HT-29 (cell line): Measurements from ENCODE around the gene LRP1B. TPM values are rescaled to one million over a fixed set of nuclear protein-coding genes. Genes with fewer than 3 reads are reported as not detected.
"Not testable (repeated sequence)": the region's sequence is repeated elsewhere in the genome, so short reads cannot be mapped to it uniquely, and the experiment has no call there.

Source experiments
- DNase-seq: peaks from one replicate; pipeline ENCODE4 v3.0.0-alpha.2; 2015; ENCODE audit warnings: low spot score
- total RNA-seq: library from RNA; depleted of rRNA; stranded (reverse); fragments of >200 nt; shearing (Covaris generic); gene quantifications from 2 replicates; pipeline ENCODE4 v1.2.3, GENCODE V29; 2014

LRP1B gene
- total RNA-seq, 1 experiment from 2014 or later, result not detected

DNA sequence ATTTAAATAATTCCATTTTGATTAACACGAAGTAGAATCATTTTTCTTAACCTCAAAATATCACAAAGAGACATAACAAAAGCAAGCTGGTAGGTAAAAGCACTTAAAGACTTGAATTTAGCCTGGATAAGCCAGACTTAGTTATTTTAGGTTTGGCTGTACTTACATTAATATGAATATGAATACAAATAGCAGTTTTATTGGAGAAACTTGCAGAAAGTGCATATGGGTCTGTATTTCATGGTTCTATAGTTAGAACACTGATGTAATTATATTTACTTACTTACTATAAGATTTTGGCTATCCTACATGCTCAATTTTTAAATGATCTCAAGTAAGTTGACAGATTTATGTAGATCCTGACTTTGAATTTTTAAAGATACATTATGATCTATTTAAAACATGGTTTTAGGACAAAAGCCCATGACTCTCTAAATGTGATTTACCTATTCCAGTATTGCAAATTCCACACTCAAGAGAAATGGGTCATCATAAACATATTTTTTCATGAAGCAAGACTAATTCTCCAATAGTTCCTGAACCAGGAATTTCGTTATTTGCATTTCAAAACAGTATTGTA lies 1775.2 kb downstream of the LRP1B start:
- no peak for DNase-seq

GRCh38 chr2:140354544-140354943 lies 1776.3 kb downstream of the LRP1B start:
- DNase-seq, result no peak

DNA sequence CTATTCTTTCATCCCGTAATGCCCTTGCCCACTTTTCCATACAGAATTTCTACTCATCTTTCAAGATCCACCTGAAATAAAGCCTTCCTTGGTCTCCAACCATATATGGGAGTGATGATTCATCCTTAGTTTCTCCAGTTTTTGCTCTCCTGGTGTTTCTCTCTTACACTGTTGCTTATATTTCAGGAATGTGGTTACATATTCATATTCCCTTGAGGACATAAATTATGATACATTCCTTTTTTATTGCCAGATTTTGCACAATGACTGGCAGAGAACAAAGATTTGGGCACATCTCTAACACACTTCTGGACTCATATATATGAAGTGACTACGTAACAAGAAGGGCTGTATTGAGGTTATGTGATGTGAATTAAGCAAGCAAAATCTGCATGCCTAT lies 1777.3 kb downstream of the LRP1B start:
- DNase-seq, result no peak

- DNase-seq, result no peak
Measured at GRCh38 chr2:140351692-140352091, 1779.1 kb downstream of the LRP1B start.

DNA sequence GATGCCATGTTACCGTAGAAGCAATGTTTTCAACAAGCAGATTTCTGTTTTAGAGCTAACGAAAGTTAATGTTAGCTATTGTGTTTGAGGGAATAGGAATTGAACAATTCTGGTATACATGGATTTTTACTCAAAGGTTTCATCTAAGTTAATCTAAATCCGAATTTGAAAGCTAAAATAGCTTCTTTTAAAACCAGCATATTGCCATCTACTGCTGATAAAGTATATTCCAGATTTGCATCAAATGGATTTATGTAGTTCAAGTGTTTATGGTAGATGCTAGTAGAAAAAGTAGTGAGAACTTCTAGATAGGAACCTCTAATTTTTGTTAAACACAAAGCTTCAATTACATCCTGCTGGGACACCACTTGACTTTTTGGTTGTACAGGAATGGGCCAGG lies 1781.1 kb downstream of the LRP1B start:
- no peak for DNase-seq

DNA sequence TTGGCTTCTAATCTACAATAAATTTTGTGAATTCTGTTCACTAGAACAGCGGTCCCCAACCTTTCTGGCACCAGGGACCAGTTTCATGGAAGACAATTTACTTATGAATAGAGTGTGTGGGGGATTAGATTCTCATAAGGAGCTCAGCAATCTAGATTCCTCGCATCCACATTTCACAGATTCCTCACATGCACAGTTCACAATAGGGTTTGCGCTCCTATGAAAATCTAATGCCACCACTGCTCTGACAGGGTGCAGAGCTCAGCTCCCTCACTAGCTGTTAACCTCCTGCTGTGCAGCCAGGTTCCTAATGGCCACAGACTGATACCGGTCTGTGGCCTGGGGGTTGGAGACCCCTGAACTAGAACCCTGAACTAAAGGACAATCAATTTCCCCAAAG lies 1782.0 kb downstream of the LRP1B start:
- DNase-seq, result no peak

- DNase-seq, result no peak
Measured at GRCh38 chr2:140344838-140345237, 1786.0 kb downstream of the LRP1B start.

DNA sequence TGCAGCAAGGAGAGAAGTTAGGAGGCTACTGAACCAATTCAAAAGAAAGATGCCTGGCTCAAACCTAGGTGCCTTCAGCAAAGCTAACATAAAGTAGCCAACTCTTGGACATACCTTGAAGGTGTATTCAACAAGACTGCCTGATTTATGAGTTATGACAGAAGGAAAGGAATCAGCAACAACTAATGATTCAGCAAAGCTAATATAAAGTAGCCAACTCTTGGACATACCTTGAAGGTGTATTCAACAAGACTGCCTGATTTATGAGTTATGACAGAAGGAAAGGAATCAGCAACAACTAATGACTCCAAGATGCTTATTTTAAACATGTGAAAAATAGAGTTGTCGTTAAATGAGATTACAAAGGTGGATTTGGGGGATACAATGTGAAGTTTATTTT lies 1786.5 kb downstream of the LRP1B start:
- DNase-seq, result not testable (repeated sequence)

- DNase-seq, result no peak
Measured at GRCh38 chr2:140338795-140339194, 1792.0 kb downstream of the LRP1B start.

GRCh38 chr2:140337061-140337460 lies 1793.8 kb downstream of the LRP1B start:
- no peak for DNase-seq

DNA sequence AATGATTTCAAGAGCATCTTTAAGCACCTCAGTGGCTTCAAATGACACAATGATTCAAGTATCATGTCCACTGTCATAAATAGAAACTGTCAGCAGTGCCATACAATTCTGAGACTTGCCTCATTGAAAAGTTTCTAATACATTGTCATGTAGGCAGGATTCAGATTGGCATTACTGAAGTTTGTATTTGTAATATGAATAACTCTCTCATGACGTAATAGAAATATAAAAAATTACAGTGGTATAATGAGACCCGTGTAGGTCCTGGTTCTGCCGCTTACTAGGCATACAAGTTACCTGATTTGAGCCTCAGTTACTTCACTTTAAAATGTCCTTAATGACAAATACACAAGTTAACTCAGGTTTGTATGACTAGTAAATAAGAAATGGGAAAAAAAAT lies 1814.5 kb downstream of the LRP1B start:
- DNase-seq, result no peak

DNA sequence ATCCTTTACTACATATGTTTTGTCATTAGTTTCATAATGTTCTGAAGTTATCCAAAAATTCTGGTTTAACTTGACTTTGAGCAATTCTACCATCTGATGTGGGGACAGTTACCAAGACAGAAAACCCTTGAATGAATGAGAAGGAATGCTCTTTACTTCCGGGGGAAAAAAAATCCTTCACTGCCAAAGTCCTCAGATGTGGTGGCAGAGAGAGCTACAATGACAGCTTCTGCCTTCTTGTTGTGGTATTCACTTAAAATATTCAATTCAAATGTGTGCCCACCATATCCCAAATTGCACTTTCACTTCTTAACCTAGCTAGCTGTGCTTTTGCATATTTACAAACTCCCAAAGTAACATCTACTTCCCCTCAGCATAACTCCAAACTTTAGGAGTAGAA lies 1818.9 kb downstream of the LRP1B start:
- DNase-seq, result no peak

DNA sequence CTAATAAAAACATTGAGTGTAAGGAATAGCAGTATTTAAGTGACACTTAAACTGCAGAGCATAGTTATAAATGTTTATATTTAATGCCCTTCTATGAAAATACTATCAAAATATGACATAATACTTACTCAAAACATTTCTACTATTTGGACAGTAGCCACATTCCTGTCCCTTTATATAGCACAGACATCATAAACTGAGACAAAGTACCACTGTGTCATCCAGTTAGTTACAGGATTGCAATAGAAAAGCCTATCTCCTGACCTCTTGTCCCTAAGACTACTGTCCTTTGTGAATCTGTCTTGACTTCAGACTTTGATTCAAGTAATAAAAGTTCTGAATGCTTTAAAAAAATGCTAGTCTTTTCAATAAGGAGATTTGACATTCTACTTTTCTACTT lies 1822.1 kb downstream of the LRP1B start:
- DNase-seq, result no peak

GRCh38 chr2:140307532-140307931 lies 1823.3 kb downstream of the LRP1B start:
- no peak for DNase-seq

- DNase-seq, result no peak
Measured at GRCh38 chr2:140295767-140296166, 1835.0 kb downstream of the LRP1B start.

DNA sequence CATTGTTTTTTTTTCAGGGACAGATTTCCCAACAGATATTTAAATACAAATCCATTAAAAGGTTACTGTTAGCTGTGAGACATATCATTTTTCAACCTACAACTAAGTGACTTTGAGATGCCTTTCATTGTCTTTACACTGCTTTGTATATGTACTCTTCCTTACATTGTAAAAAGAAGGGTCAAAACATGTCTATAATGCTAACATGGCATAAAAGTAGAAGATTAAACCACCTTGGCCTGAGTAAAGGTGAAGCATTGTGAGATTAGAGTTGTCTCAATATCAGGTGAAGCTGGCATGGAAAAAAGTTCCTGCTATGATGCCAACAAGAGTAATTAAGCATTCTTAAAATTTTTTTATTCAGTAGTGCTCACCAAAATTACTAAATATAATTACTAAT lies 1842.1 kb downstream of the LRP1B start:
- no peak for DNase-seq

DNA sequence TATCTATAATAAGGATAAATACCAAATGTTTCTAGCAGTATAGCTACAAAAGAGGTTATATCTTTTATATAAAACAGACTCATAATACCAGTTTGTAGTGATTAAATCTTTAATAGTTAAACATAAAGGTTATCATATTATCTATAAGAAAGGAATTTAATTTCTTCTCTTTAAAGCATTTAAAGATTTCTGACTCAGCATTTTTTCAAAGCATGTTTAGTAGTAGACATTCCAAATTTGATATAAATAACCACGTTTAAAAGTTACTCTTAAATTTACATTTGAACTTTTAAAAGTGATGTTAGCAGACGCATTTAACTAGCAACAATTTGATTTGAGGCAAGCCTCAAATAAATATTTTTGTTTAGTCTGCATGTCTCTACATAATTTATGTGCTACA lies 1842.6 kb downstream of the LRP1B start:
- no peak for DNase-seq

- no peak for DNase-seq
Measured at GRCh38 chr2:140286377-140286776, 1844.4 kb downstream of the LRP1B start.

- not testable (repeated sequence) for DNase-seq
Measured at GRCh38 chr2:140277344-140277743, 1853.5 kb downstream of the LRP1B start.

- no peak for DNase-seq
Measured at GRCh38 chr2:140276661-140277060, 1854.2 kb downstream of the LRP1B start.

- no peak for DNase-seq
Measured at GRCh38 chr2:140275427-140275826, 1855.4 kb downstream of the LRP1B start.

- no peak for DNase-seq
Measured at GRCh38 chr2:140274891-140275290, 1855.9 kb downstream of the LRP1B start.

DNA sequence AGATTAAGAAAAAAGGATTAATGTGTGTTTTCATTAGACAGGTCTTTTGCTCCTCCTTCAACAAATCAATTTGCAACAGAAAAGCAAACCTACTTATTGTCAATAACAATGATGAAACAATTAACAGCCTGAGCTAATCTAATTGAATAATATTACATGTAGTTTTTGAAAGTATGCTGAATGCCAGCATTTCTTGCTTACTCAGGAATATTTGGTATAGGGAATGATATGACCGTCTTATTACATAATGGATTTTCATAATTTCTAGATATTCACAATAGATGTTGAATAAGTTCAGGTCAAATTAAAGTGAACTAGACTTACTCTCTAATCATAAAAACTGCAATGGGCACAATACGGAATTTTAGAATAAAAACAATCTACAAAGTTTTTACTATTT lies 1856.9 kb downstream of the LRP1B start:
- no peak for DNase-seq

DNA sequence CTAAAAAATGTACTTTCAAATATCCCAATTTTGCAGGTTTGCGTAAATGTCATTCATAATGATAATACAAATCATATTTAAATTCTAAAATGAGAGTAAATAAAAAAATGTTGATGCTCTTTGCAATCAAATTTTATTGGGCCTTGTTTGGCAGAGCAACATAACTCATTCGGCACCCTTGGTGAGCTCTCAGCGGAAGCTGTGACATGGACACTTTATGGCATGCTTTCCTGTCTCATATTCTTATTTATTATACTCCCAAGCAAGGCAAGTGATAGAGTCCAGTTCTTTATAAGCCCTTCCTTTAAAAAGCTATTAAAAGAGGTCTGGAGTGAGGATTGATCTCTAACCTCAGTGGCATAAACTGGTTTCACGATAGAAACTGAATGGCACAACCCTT lies 1857.4 kb downstream of the LRP1B start:
- DNase-seq, result no peak
